GM06990 (cell line): ENCODE data around the gene H19.

Source experiments
- DNase-seq: peaks from one replicate; pipeline ENCODE4 v3.0.0-alpha.2; 2011; ENCODE audit not compliant: insufficient read length; ENCODE audit errors: extremely low read depth
- H3K27me3 ChIP-seq: replicated peaks from 2 replicates; pipeline ENCODE4 v1.6.0; 2011; ENCODE audit warnings: low read length; ENCODE audit not compliant: control insufficient read depth, insufficient read depth
- H3K36me3 ChIP-seq: 2 replicates; pipeline ENCODE4 v1.5.1; 2011; ENCODE audit warnings: low read length; ENCODE audit not compliant: control insufficient read depth, insufficient read depth
- H3K4me3 ChIP-seq: replicated peaks from 2 replicates; pipeline ENCODE4 v1.5.1; 2011; ENCODE audit warnings: low read depth, mild to moderate bottlenecking, control low read depth, low read length
- CTCF ChIP-seq: IDR thresholded peaks from 2 replicates; pipeline ENCODE4 v1.5.1; 2011; ENCODE audit warnings: low read length, control low read depth, mild to moderate bottlenecking, inconsistent platforms; ENCODE audit not compliant: insufficient read depth, poor library complexity, severe bottlenecking

Gene H19

GRCh38 chr11:2031058-2031457, 33.4 kb upstream of the H19 start:
- no peaks in the 10 kb centered on the region for H3K27me3 ChIP-seq
- H3K4me3 ChIP-seq = no peak overlapping the region
- H3K36me3 ChIP-seq = no peaks in the 10 kb centered on the region
- DNase-seq = no peak
- no peak for TF ChIP-seq CTCF

- Histone ChIP-seq H3K4me3 (no peak overlapping the region), H3K27me3 (no peaks in the 10 kb centered on the region), H3K36me3 (no peaks in the 10 kb centered on the region)
- no peak for TF ChIP-seq CTCF
- no peak for DNase-seq
These were observed 30.1 kb upstream of the H19 start for GRCh38 chr11:2027708-2028107.

DNA sequence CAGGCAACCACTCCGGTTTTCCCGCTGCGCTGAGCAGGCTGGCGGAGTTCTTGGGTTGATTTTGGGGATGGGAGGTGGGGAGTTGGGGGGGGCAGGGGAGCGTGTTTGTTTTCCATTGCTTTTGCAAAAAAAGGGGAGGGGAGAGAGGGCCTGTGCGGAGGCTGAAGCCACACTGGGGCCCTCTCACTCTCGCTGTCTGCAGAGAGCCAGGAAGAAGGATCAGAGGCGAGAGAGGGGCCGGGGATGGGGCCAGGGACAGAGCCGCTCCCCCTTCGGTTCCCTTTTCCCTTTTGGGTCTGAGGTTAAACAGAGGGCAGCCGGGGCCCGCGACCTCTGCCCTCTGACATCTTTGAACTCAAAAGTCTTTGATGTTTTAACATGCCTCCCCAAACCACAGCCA, 17.4 kb upstream of the H19 start:
- Histone ChIP-seq H3K4me3 (no peak overlapping the region), H3K36me3 (no peaks in the 10 kb centered on the region), H3K27me3 (no peaks in the 10 kb centered on the region)
- no peak for DNase-seq
- no peak for TF ChIP-seq CTCF

GRCh38 chr11:2012440-2012839, 14.8 kb upstream of the H19 start:
- TF ChIP-seq CTCF = no peak
- Histone ChIP-seq H3K36me3 (no peaks in the 10 kb centered on the region), H3K4me3 (no peak overlapping the region), H3K27me3 (no peaks in the 10 kb centered on the region)
- DNase-seq = no peak

- no peak overlapping the region for H3K4me3 ChIP-seq
- no peak for TF ChIP-seq CTCF
- H3K36me3 ChIP-seq = no peaks in the 10 kb centered on the region
- no peaks in the 10 kb centered on the region for H3K27me3 ChIP-seq
- no peak for DNase-seq
These were observed 6.8 kb upstream of the H19 start for GRCh38 chr11:2004466-2004865.

DNA sequence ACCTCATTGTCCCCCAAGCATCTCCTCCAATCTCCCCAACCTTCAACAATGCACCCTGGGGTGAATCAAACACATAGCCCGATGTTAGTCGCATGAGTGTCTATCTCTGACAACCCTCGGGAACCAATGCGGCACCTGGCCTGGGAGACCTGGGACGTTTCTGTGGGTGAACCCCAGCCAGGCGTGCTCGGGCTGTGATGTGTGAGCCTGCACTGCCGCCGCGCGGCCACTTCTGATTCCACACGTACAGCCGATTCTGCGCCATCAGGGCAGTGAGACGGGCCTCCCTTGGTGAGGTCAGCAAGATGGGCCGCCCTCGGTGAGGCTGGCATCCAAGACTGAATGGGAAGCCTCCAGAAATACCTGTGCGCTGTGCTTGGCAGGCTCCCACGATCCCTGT, 5.2 kb upstream of the H19 start:
- Histone ChIP-seq H3K27me3 (no peaks in the 10 kb centered on the region), H3K36me3 (no peaks in the 10 kb centered on the region), H3K4me3 (no peak overlapping the region)
- DNase-seq = no peak
- no peak for TF ChIP-seq CTCF
